CD4-positive, alpha-beta T cell treated with Interferon alpha-2 for 1 hour (primary cell): Measurements from ENCODE around the gene ITGB2.
A peak's percentile ranks its signal among the peaks of the same experiment; 100 is the strongest.

ENCODE experiments used
- DNase-seq, 2 donors: peaks; one replicate each; pipeline ENCODE4 v3.0.0-alpha.2; 2020 to 2022

The ITGB2 gene

GRCh38 chr21:44894687-44895302, 25.9 kb downstream of the ITGB2 start:
- DNase-seq = no peak

DNA sequence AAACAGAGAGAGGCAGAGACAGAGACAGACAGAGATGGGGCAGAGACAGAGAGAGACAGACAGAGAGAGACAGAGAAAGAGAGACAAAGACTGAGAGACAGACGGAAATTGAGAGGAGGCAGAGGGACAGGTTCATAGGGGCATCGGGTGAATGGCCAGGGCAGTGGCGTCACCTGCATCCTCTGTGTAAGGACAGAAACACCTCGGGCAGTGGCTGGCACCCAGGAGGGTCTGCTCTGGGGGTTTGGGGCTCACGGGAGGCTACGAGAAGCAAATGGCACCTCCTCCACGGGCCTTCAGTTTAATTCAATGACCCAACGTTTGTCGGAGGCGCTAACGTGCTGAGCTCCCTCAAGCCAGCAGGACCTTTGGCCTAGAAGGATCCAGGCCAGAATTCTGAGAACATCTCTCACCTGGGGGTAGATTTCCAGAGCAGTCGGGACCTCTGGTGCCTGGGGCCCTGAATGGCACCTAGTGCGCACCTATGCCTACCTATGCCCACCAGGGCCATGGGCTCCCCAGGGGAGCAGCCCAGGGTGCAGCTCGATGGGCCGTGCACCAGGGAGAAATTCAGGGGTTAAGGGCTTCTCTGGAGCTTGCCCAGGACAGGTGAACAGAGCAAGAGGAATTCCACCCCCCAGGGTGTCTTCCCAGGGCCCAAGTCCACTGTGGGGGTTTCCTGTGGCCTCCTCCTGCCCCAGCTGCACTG, 26.6 kb downstream of the ITGB2 start:
- no peak for DNase-seq

DNA sequence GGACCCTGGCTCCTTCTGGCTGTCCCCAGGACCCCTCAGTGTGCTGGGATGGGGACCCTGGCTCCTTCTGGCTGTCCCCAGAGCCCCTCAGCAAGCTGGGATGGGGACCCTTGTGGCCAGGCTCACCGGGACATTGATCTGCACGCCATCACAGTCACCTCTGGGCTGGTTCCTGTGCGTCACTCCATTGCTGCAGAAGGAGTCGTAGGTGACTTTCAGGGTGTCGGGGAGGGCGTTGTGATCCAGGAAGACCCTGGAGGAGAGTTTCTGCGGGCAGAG, 27.5 kb downstream of the ITGB2 start:
- DNase-seq = no peak

- peak; percentile 74 to 84 for DNase-seq
Measured at GRCh38 chr21:44892536-44893277, 28.0 kb downstream of the ITGB2 start.

DNA sequence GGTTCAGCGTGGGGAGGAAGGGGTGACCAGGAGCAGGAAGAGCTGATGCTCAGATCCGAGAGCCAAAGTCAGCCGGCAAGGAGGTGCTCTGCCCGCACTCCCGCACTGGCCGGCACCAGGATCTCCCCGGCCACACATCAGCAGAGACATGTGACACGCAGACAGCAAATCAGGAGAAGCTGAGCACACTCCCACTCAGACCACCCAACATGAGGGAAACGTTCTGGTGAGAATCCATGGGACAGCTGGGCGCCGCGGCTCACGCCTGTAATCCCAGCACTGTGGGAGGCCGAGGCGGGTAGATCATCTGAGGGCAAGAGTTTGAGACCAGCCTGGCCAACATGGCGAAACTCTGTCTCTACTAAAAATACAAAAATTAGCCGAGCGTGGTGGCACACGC, 28.6 kb downstream of the ITGB2 start:
- no peak for DNase-seq

- no peak for DNase-seq
Measured at GRCh38 chr21:44891631-44892031, 29.1 kb downstream of the ITGB2 start.

GRCh38 chr21:44890961-44891541, 29.6 kb downstream of the ITGB2 start:
- DNase-seq = no peak

GRCh38 chr21:44890338-44890931, 30.3 kb downstream of the ITGB2 start:
- no peak for DNase-seq

DNA sequence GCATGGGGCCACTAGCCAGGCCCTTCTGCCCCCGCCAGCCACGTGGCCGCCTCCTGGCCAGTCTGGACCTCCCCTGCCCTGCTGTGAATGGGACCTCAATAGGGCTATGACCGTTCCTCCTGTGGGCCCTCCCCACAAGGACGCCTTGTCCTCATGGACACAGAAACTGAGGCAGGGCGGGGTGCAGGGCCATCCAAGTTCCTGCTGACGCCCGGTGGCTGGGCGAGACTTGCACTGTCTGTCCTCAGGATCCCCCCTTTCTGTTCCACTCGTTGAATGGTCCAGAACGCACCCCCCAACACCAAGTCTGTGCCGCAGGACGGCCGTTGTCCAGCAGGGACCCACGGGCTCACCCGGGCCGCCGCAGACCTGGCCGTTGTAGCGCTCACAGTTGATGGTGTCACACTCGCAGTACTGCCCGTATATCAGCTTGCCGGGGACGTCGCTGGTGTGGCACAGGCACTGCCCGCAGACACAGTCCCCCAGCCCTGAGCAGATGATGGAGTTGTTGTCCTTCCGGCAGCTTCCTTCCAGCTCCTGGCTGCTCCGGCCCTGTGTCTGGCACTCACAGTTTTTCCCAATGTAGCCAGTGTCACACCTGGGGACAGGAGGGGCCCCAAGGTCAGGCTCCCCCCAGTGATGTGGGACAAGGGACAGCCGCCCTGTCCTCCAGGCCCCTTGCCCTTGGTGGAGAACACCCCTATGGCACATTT, 30.9 kb downstream of the ITGB2 start:
- DNase-seq = no peak

GRCh38 chr21:44888581-44889550, 31.8 kb downstream of the ITGB2 start:
- no peak for DNase-seq

DNA sequence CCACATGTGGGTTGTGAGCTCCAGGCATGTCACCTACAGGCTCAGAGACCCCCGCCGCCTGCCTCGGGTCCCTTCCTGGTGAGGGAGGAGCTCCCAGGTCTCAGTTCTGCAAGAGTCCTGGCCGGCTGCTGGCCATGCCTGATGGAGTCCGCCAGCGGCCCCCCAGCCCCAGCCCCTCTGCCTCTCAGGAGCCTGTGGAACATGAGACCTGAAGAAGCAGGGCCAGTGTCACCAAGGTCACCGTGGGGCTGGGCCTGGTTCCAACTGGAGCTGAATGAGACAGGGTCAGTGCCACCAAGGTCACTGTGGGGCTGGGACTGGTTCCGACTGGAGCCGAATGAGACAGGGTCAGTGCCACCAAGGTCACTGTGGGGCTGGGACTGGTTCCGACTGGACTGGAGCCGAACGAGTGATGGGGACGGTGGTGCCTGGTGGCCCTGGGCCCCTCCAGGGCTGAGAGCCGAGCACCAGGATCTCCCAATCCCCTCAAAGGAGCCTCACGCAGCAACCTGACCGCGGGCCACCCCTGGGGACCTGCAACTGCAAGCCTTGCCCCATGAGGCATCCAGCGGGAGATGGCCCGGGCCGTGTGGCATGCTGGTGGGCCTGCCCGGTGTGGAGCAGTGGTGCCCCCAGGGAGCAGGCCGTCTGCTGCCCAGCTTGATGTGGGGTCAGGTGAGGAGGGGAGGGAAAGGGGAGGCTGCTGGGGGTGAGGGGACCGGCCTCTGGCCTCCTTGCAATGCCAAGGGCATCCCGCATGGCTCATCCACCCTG, 32.7 kb downstream of the ITGB2 start:
- DNase-seq = no peak

- DNase-seq = no peak
Measured at GRCh38 chr21:44887126-44887806, 33.4 kb downstream of the ITGB2 start.

DNA sequence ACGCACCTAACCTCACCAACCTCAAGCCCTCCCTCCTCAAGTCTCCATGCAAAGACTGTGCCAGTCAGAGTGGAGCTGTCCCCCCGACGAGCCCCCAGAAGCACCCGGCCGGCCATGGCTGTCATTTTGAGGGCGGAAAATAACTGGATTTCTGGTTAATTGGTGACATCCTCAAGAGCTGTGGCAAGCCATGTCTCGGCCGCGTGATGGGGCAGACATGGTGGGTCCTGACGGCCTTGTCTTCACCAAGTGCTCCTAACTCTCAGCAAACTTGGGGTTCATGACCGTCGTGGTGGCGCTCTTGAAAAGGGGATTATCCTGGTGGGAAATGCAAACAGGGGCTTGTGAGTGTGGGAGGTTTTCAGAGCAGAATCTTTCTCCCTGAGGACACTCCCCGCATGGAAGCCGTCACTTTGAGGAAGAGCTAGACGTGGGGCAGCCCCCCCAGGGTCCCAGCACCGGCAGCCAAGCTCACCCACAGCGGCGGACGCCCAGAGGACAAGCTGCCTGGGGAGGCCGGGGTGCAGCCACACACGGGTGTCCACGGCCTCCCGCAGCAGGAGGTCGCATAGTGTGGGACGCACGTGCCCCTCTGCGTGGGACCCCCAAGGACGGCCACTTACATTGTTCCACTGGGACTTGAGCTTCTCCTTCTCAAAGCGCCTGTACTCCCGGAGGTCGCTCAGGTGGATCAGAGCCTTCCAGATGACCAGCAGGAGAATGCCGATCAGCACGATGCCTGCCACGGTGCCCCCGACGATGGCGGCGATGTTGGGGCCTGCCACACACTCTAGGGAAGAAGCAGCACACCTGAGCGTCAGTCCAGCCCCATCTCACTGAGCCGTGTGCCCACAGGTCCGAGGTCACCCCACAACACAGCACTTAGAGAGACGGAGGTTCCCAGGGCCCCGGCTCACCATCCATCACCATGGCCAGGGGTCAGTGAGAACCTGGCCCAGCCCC, 34.3 kb downstream of the ITGB2 start:
- DNase-seq = no peak

DNA sequence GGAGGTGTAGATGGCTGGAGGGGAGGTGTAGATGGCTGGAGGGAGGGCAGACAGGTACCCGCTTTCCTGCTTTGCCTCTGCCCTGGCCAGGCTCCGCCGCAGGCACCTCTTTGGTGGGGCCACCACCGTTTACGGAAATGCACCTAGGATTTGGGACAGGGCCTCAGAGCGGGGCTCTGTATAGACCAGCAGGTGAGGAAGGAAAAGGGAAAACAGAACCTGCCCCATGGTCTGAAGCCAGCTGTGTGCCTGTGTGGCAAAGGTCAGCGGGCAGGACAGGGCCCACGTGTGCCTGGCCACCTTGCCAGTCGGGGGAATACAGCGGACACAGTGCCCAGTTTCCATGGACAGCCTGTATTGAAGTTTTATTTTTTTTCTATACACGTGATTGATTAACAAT, 35.1 kb downstream of the ITGB2 start:
- DNase-seq = no peak

DNA sequence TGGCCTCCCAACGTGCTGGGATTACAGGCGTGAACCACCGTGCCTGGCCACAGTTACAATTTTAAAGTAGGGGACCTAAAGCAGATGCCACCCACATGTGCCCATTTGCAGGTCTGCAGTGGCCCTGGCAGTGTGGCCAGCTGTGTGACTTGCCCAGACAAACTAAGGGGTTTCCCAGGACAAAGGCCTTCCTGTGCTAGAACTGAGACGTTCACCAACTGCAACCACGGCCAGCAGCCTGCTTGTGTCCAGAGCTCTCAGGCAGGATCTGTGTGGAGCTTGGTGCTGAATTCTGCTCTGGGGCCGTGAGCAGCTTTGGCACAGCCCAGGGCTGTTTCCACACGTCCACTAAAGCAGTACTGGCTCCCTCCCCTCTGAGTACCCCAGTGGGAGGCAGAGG, 36.6 kb downstream of the ITGB2 start:
- no peak for DNase-seq

DNA sequence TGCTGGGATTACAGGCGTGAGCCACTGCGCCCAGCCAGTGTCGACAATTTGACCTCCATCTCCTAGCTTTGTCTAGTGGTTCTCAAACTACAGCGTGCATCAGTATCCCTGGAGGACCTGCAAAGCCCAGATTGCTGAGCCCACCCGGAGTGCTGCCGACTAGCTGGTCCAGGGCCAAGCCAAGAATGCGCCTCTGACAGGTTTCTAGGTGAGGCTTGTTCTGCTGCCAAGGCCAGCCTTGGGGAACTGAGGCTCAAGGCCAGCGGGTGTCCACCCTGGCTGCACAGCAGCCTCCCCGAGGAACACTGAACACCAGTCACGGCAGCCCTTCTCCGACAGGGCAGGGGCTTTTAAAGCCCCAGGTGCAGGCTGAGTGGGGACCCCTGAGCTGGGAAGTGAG, 37.4 kb downstream of the ITGB2 start:
- no peak for DNase-seq

- DNase-seq = no peak
Measured at GRCh38 chr21:44881198-44881872, 39.4 kb downstream of the ITGB2 start.
